ENCODE data around the gene DYNLT1. TPM values are rescaled to one million over a fixed set of nuclear protein-coding genes. Genes with fewer than 3 reads are reported as not detected.
"Not testable (repeated sequence)": the region's sequence is repeated elsewhere in the genome, so short reads cannot be mapped to it uniquely, and the experiment has no call there.

DYNLT1 gene
- total RNA-seq, 1 donor, result 54.3 TPM

GRCh38 chr6:158660333-158660754 lies 15.8 kb upstream of the DYNLT1 start:
- no peaks in the 10 kb centered on the region for H3K36me3 ChIP-seq (ENCODE audit: insufficient read depth, low read length)
- no peak for DNase-seq (ENCODE audit: insufficient read length, low spot score, missing footprints)
- TF ChIP-seq CTCF (IDR thresholded peaks at IDR 0.05; ENCODE audit: extremely low read depth, low read depth, low read length), result peak; percentile 70

GRCh38 chr6:158656986-158657385 lies 12.4 kb upstream of the DYNLT1 start:
- not testable (repeated sequence) for H2AFZ ChIP-seq (ENCODE audit: low read length); H3K4me3 ChIP-seq (ENCODE audit: insufficient read depth, low read length); H3K36me3 ChIP-seq (ENCODE audit: insufficient read depth, low read length); H4K20me1 ChIP-seq (ENCODE audit: insufficient read depth, low read length); DNase-seq (ENCODE audit: insufficient read length, low spot score, missing footprints); H3K27me3 ChIP-seq (ENCODE audit: insufficient read depth, low read length); H3K9me3 ChIP-seq (ENCODE audit: low read depth, low read length); H3K4me2 ChIP-seq (ENCODE audit: insufficient read depth, low read length); H3K79me2 ChIP-seq (ENCODE audit: insufficient read depth, low read length)
- Histone ChIP-seq H3K27ac (ENCODE audit: low read depth, low read length) (peak overlapping the region; percentile 44), H3K4me1 (ENCODE audit: insufficient read depth, low read length) (peaks cover 35% of the 10 kb centered on the region)

More at GRCh38 chr6:158660333-158660754, 15.8 kb upstream of the DYNLT1 start:
- no peaks in the 10 kb centered on the region for H4K20me1 ChIP-seq (ENCODE audit: insufficient read depth, low read length)
- no peak overlapping the region for H3K4me2 ChIP-seq (ENCODE audit: insufficient read depth, low read length)
- H3K27me3 ChIP-seq (ENCODE audit: insufficient read depth, low read length), result no peaks in the 10 kb centered on the region
- no peak overlapping the region for H3K4me3 ChIP-seq (ENCODE audit: insufficient read depth, low read length)
- H3K79me2 ChIP-seq (ENCODE audit: insufficient read depth, low read length), result no peaks in the 10 kb centered on the region
- no peak overlapping the region for H2AFZ ChIP-seq (ENCODE audit: low read length)
- no peaks in the 10 kb centered on the region for H3K9me3 ChIP-seq (ENCODE audit: low read depth, low read length)
- no peak overlapping the region for H3K27ac ChIP-seq (ENCODE audit: low read depth, low read length)
- peaks cover 20% of the 10 kb centered on the region for H3K4me1 ChIP-seq (ENCODE audit: insufficient read depth, low read length)

- peak overlapping the region; percentile 27 for H3K4me3 ChIP-seq (ENCODE audit: insufficient read depth, low read length)
- H3K4me1 ChIP-seq (ENCODE audit: insufficient read depth, low read length), result peaks cover 35% of the 10 kb centered on the region
- no peaks in the 10 kb centered on the region for H3K9me3 ChIP-seq (ENCODE audit: low read depth, low read length)
- TF ChIP-seq CTCF (IDR thresholded peaks at IDR 0.05; ENCODE audit: extremely low read depth, low read depth, low read length), result no peak
- no peaks in the 10 kb centered on the region for H4K20me1 ChIP-seq (ENCODE audit: insufficient read depth, low read length)
- no peak for DNase-seq (ENCODE audit: insufficient read length, low spot score, missing footprints)
- H2AFZ ChIP-seq (ENCODE audit: low read length), result no peak overlapping the region
- no peaks in the 10 kb centered on the region for H3K27me3 ChIP-seq (ENCODE audit: insufficient read depth, low read length)
- H3K79me2 ChIP-seq (ENCODE audit: insufficient read depth, low read length), result no peaks in the 10 kb centered on the region
- peak overlapping the region; percentile 95 for H3K27ac ChIP-seq (ENCODE audit: low read depth, low read length)
- peak overlapping the region; percentile 61 for H3K4me2 ChIP-seq (ENCODE audit: insufficient read depth, low read length)
- no peaks in the 10 kb centered on the region for H3K36me3 ChIP-seq (ENCODE audit: insufficient read depth, low read length)
Observed at GRCh38 chr6:158655569-158656450, 11.3 kb upstream of the DYNLT1 start.

- Histone ChIP-seq H3K79me2 (ENCODE audit: insufficient read depth, low read length) (no peaks in the 10 kb centered on the region), H4K20me1 (ENCODE audit: insufficient read depth, low read length) (no peaks in the 10 kb centered on the region), H2AFZ (ENCODE audit: low read length) (peak overlapping the region; percentile 76), H3K27ac (ENCODE audit: low read depth, low read length) (peak overlapping the region; percentile 95), H3K36me3 (ENCODE audit: insufficient read depth, low read length) (no peaks in the 10 kb centered on the region), H3K9me3 (ENCODE audit: low read depth, low read length) (no peaks in the 10 kb centered on the region), H3K4me2 (ENCODE audit: insufficient read depth, low read length) (peak overlapping the region; percentile 61), H3K4me1 (ENCODE audit: insufficient read depth, low read length) (peaks cover 37% of the 10 kb centered on the region), H3K27me3 (ENCODE audit: insufficient read depth, low read length) (no peaks in the 10 kb centered on the region), H3K4me3 (ENCODE audit: insufficient read depth, low read length) (peak overlapping the region; percentile 27)
- DNase-seq (ENCODE audit: insufficient read length, low spot score, missing footprints), result peak; percentile 81
- TF ChIP-seq CTCF (IDR thresholded peaks at IDR 0.05; ENCODE audit: extremely low read depth, low read depth, low read length), result no peak
Observed at GRCh38 chr6:158654960-158655489, 10.5 kb upstream of the DYNLT1 start.
